Loucy (cell line): ENCODE results near the gene SAMSN1.

Source experiments
- CTCF ChIP-seq: fragments of 200-600 bp; sonication (generic); conservative IDR thresholded peaks from 2 replicates; pipeline ENCODE4 v1.5.1; 2014; ENCODE audit warnings: mild to moderate bottlenecking, antibody characterized with exemption, low read length
- EZH2phosphoT487 ChIP-seq: fragments of 200-600 bp; IDR thresholded peaks from 2 replicates; pipeline ENCODE4 v1.6.1; 2018; ENCODE audit warnings: antibody characterized with exemption, mild to moderate bottlenecking, moderate library complexity, borderline replicate concordance

DNA sequence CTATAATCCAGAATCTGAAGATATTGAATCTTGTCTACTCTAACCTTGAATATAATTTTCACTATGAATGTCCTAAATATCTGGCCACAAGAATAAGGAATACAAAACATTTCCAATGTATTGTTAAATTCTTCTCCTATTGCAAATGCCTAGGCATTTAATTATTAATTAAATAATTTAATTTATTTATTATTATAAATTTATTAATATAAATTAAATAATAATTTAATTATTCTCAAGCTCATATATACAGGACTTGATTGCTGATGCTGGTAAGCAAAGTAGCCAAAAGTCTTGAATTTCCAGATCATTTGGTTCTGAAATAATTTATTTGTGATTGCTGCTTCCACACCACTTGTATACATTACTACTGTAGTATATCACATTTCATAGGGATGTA lies 71.1 kb downstream of the SAMSN1 start:
- no peak for TF ChIP-seq CTCF
- no peak for TF ChIP-seq EZH2phosphoT487
